Lower leg skin (tissue), 4 donors: ENCODE data around the gene WFDC1. TPM values are rescaled to one million over a fixed set of nuclear protein-coding genes. Genes with fewer than 3 reads are reported as not detected.

ENCODE experiments used
- DNase-seq, 2 donors: peaks; one replicate each; pipeline ENCODE4 v3.0.0-alpha.2; 2019; ENCODE audit warnings: low spot score in 2 of 2
- H3K4me3 ChIP-seq: fragments of 200-600 bp; sonication (generic); 2 replicates; pipeline ENCODE4 v1.5.1; 2017; ENCODE audit warnings: mild to moderate bottlenecking, low read depth; ENCODE audit not compliant: poor library complexity, severe bottlenecking
- POLR2A ChIP-seq, 2 donors: fragments of 450-650 bp; IDR thresholded peaks; one replicate each; pipeline ENCODE4 v1.6.1; 2016 to 2017; ENCODE audit warnings: antibody characterized with exemption in 2 of 2, mild to moderate bottlenecking in 1 of 2, moderate library complexity in 1 of 2
- WGBS, 2 donors: methylation state at CpG; one replicate each; pipeline ENCODE4 v1.1.5; 2018; 5-methylcytosine and 5-hydroxymethylcytosine counted together
- intact Hi-C: fragments of 100-400 bp; cut with DNase I; formaldehyde crosslinking; loops from one replicate; pipeline ENCODE4 v1.15.0; 2023; ENCODE audit warnings: low total_unique reads
- total RNA-seq, 4 donors: library from RNA; depleted of rRNA; stranded (reverse); fragments of >200 nt; gene quantifications; one replicate each; pipeline ENCODE4 v1.1.0, GENCODE V29; 2016
- TF ChIP-seq, protein P1 (sequence below), 3 donors: fragments of 450-650 bp; IDR thresholded peaks; one replicate each; pipeline ENCODE4 v1.5.1; 2016; ENCODE audit warnings: antibody characterized with exemption in 3 of 3, mild to moderate bottlenecking in 3 of 3, moderate library complexity in 2 of 3

The WFDC1 gene
- total RNA-seq, 4 donors from 2014 or later, result 0.91 to 2.2 (median 1.3) TPM; not detected in 1

GRCh38 chr16:84284154-84284722, 10.4 kb upstream of the WFDC1 start:
- H3K4me3 ChIP-seq, result no peak overlapping the region
- no peak for TF ChIP-seq POLR2A (IDR thresholded peaks at IDR 0.05)
- TF ChIP-seq, protein P1, sequence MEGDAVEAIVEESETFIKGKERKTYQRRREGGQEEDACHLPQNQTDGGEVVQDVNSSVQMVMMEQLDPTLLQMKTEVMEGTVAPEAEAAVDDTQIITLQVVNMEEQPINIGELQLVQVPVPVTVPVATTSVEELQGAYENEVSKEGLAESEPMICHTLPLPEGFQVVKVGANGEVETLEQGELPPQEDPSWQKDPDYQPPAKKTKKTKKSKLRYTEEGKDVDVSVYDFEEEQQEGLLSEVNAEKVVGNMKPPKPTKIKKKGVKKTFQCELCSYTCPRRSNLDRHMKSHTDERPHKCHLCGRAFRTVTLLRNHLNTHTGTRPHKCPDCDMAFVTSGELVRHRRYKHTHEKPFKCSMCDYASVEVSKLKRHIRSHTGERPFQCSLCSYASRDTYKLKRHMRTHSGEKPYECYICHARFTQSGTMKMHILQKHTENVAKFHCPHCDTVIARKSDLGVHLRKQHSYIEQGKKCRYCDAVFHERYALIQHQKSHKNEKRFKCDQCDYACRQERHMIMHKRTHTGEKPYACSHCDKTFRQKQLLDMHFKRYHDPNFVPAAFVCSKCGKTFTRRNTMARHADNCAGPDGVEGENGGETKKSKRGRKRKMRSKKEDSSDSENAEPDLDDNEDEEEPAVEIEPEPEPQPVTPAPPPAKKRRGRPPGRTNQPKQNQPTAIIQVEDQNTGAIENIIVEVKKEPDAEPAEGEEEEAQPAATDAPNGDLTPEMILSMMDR (IDR thresholded peaks at IDR 0.05), result no peak
- WGBS, 2 donors, result 37 to 42% methylated on average over 13 of the region's 13 CpGs
- intact Hi-C loops, result no loop called here
- peak; percentile 56 to 89 for DNase-seq

- intact Hi-C loops, result no loop called here
- no peak overlapping the region for H3K4me3 ChIP-seq
- DNase-seq, result no peak
- 54 to 60% methylated on average over 16 of the region's 16 CpGs for WGBS, 2 donors
- TF ChIP-seq, protein P1 (IDR thresholded peaks at IDR 0.05), result no peak
- TF ChIP-seq POLR2A (IDR thresholded peaks at IDR 0.05), result no peak
These were observed 8.0 kb upstream of the WFDC1 start for GRCh38 chr16:84286578-84287240.

- no peak overlapping the region for H3K4me3 ChIP-seq
- intact Hi-C loops, result no loop called here
- no peak for DNase-seq
- TF ChIP-seq POLR2A (IDR thresholded peaks at IDR 0.05), result no peak
- TF ChIP-seq, protein P1 (IDR thresholded peaks at IDR 0.05), result no peak
- 75 to 80% methylated on average over 8 of the region's 8 CpGs for WGBS, 2 donors
These were observed 5.8 kb upstream of the WFDC1 start for GRCh38 chr16:84288902-84289301.

DNA sequence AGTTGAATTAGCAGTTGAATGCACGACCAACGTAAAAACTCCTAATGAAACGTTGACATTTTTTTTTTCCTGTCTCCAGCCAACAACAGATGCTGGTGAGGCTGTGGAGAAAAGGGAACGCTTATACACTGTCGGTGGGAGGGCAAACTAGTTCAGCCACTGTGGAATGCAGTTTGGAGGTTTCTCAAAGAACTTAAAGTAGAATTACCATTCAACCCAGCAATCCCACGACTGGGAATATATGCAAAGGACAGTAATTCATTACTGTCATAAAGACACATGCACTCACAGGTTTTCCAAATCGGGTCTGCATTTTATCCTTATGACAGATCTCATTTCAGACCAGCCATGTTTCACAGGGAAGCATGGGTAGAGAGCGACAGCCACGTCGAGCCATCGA, 3.5 kb upstream of the WFDC1 start:
- TF ChIP-seq, protein P1 (IDR thresholded peaks at IDR 0.05), result no peak
- no peak for TF ChIP-seq POLR2A (IDR thresholded peaks at IDR 0.05)
- intact Hi-C loops, result no loop called here
- no peak for DNase-seq
- 41 to 46% methylated on average over 11 of the region's 11 CpGs for WGBS, 2 donors
- H3K4me3 ChIP-seq, result no peak overlapping the region

GRCh38 chr16:84292011-84292410, 2.7 kb upstream of the WFDC1 start:
- no peak overlapping the region for H3K4me3 ChIP-seq
- intact Hi-C loops, result no loop called here
- TF ChIP-seq, protein P1 (IDR thresholded peaks at IDR 0.05), result no peak
- no peak for TF ChIP-seq POLR2A (IDR thresholded peaks at IDR 0.05)
- WGBS, 2 donors, result 32 to 46% methylated on average over 10 of the region's 10 CpGs
- no peak for DNase-seq
